Brain microvascular endothelial cell (primary cell): Measurements from ENCODE around the gene NOX5.

Source experiments
- DNase-seq: peaks from one replicate; pipeline ENCODE4 v3.0.0-alpha.2; 2020
- H3K27ac ChIP-seq: fragments of 250-450 bp; sonication (Bioruptor Pico); 2 replicates; pipeline ENCODE4 v1.5.1; 2020; ENCODE audit warnings: mild to moderate bottlenecking, moderate library complexity
- H3K27me3 ChIP-seq: fragments of 250-450 bp; sonication (Bioruptor Pico); replicated peaks from 2 replicates; pipeline ENCODE4 v1.5.1; 2020; ENCODE audit warnings: mild to moderate bottlenecking
- H3K36me3 ChIP-seq: fragments of 250-450 bp; sonication (Bioruptor Pico); replicated peaks from 2 replicates; pipeline ENCODE4 v1.5.1; 2020; ENCODE audit warnings: mild to moderate bottlenecking
- H3K4me3 ChIP-seq: 2 replicates; pipeline ENCODE4 v1.5.1; 2011; ENCODE audit warnings: low read depth, mild to moderate bottlenecking, control low read depth, low read length, moderate library complexity
- in situ Hi-C: cut with HindIII; loops from 2 replicates; pipeline ENCODE4 v1.10.0; 2017; ENCODE audit warnings: low sequenced_read_pairs, low pct_ligation_motif_present
- TF ChIP-seq, protein P1 (sequence below): IDR thresholded peaks from 2 replicates; pipeline ENCODE4 v1.5.1; 2011; ENCODE audit warnings: low read depth, mild to moderate bottlenecking, moderate library complexity, low read length, control low read depth, inconsistent platforms; ENCODE audit errors: missing control alignments

NOX5 gene

DNA sequence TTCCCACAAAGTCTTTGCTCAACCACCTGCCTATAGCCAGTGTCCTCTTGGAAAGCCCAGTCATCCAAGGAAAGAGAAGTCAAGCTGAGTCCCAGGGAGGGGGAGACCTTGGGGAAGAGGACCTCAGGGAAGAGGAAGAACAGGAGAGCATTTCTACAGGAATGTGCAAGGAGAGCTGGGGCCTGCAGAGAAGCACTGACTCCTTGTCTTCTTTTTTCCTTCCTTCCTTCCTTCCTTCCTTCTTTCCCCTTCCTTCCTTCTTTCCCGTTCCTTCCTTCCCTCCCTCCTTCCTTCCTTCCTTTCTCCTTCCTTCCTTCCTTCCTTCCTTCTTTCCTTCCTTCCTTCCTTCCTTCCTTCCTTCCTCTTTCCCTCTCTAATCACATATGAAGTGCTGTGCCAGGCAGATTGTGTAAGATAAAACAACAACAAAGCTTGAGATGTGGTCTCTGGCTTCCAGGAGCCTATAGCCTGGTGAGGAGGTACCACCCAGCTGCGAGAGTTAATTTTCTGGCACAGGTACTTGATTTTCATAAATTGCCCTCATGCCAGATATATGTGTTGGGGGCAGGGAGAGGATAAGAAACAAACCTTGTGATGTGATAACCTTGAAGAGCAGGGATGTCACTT, 70.0 kb downstream of the NOX5 start:
- Histone ChIP-seq H3K27ac (no peak overlapping the region), H3K36me3 (no peaks in the 10 kb centered on the region), H3K27me3 (no peaks in the 10 kb centered on the region), H3K4me3 (no peak overlapping the region)
- TF ChIP-seq, protein P1, sequence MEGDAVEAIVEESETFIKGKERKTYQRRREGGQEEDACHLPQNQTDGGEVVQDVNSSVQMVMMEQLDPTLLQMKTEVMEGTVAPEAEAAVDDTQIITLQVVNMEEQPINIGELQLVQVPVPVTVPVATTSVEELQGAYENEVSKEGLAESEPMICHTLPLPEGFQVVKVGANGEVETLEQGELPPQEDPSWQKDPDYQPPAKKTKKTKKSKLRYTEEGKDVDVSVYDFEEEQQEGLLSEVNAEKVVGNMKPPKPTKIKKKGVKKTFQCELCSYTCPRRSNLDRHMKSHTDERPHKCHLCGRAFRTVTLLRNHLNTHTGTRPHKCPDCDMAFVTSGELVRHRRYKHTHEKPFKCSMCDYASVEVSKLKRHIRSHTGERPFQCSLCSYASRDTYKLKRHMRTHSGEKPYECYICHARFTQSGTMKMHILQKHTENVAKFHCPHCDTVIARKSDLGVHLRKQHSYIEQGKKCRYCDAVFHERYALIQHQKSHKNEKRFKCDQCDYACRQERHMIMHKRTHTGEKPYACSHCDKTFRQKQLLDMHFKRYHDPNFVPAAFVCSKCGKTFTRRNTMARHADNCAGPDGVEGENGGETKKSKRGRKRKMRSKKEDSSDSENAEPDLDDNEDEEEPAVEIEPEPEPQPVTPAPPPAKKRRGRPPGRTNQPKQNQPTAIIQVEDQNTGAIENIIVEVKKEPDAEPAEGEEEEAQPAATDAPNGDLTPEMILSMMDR, result no peak
- DNase-seq, result no peak
- in situ Hi-C loops, result no loop called here

DNA sequence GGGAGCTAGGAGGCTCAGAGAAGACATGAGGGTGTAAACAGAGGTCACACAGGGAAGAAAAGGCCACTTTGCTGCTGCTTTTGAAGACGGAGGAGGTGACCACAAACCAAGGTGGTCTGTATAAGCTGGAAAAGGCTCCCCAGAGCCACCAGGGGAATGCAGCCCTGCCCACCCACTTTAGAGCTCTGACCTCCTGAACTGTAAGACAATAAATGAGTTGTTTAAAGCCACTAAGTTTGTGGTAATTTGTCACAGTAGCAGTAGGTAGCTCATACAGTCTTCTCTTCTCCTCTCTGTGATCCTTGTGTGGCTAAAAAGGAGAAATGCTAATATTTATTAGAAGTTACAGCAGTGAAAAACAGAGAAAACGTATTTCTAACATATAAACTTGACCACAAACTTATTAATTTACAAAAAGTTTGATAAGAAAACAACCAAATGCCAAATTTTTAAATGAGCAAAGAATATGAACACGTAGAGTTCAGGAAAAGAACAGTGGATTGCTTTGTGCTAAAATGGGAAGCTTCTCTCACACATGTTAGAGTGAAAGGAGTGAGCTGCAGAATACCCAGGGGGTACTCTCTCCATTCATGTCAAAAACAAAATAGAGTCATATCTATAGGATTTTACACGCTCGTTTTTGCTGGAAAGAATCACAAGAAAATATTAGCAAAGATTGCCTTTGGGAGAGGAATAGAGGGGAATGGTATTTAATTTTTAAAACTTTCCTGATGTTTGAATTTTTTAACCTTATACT, 71.0 kb downstream of the NOX5 start:
- in situ Hi-C loops, result no loop called here
- Histone ChIP-seq H3K27ac (no peak overlapping the region), H3K4me3 (no peak overlapping the region), H3K27me3 (no peaks in the 10 kb centered on the region), H3K36me3 (no peaks in the 10 kb centered on the region)
- TF ChIP-seq, protein P1, result no peak
- no peak for DNase-seq

DNA sequence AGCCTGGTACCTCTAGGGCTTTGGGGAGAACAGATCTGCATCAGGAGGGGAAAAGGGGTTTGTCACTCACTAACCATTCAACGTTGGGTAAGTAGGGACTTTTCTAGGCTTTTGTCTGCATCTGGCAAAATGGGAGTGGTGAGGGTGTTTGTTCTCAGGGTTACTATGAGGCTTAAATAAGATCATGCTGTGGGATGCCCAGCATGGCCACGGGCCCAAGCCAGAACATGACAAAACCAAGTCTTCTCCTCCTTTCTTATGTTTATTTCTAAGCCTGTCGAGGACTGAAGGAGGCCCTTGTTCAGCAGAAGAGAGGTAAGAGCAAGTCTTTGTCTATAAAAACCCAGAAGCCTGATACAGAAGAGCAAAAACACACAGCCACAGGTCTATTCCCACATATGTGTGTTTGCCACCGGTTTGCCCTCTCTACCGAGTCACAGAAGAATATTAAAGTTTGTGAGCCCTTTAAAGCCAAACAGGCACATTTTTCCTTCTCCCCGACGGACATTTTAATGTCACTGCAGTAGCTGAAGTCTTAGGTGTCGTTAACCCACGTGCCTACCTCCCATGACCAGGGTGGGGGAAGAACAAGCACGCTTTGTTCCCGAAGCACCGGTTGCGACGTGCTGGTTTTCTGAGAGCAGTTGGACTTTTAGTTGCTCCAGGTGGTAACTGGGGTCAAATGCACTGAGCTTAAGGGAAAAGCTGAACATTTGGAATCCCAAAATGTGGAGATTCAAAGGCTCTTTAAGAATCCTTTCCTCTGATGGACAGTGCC, 72.1 kb downstream of the NOX5 start:
- DNase-seq, result no peak
- in situ Hi-C loops, result no loop called here
- Histone ChIP-seq H3K27me3 (no peaks in the 10 kb centered on the region), H3K36me3 (no peaks in the 10 kb centered on the region), H3K4me3 (no peak overlapping the region), H3K27ac (no peak overlapping the region)
- TF ChIP-seq, protein P1, result no peak

DNA sequence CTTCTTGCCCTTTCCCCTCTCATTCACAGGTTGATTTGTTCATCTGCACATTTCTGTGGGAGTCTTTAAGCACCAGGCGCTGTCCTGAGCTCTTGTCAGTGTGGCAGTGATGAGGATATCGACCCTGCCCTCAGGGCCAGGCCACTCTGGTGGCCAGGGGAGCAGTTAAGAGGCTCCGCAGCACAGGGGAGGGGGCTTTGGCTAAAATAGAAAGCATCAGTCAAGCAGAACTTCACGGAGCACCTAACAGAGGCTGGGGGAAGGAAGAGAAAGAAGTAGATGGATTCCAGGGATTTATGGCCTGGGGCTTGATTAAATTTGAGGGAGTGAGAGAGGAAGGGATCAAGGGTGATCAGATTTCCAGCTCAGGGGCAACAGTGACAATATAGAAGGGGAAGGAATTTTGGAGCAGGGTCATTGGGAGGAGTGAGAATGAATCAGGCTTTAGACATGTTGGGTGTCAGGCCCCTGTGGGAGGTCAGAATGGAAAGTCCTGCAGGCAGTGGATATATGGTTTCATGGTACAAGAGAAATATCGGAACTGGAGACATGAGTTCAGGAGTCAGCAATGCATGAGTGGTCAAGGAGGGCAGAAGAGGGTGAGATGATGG, 73.0 kb downstream of the NOX5 start:
- Histone ChIP-seq H3K27ac (no peak overlapping the region), H3K4me3 (no peak overlapping the region), H3K36me3 (no peaks in the 10 kb centered on the region), H3K27me3 (no peaks in the 10 kb centered on the region)
- in situ Hi-C loops, result no loop called here
- DNase-seq, result no peak
- TF ChIP-seq, protein P1, result no peak

DNA sequence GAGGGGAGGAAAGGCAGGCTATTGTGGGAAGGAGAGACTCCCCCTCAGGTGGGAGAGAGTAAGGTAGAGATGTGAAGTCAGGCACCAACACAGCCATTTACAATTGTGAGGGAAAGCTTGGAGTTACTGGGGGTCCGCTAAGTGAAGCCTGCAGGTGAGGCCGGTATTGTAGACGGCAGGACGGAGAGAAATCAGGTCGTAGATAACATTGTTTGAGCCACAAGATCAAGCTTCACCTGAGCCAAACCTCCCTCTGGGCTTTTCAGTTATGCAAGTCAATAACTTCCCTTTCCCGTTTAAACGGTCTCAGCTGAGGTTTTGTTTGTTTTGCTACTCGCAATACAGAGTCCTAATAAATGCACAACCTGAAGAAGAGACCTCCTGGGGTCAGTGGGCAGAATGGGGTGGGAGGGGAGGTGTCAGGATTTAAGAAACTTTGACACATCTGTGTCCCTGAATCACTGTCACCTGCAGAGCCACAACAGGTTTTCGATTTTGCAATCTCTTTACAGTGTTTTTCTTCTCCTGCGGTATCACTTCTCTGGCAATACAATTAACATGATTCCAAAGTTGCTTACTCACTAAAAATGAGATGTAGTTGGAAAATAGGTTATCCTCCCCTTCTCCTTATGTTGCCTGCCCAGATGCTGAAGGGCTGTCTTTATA, 73.9 kb downstream of the NOX5 start:
- no peak overlapping the region for H3K4me3 ChIP-seq
- in situ Hi-C loops, result no loop called here
- no peak for DNase-seq
- no peaks in the 10 kb centered on the region for H3K27me3 ChIP-seq
- no peak overlapping the region for H3K27ac ChIP-seq
- TF ChIP-seq, protein P1, result no peak
- H3K36me3 ChIP-seq, result no peaks in the 10 kb centered on the region
